Activated CD4-positive, alpha-beta T cell treated with anti-CD3 and anti-CD28 coated beads, Interleukin-2, Interleukin-6, amounts not matched to agents 100 ng/mL and 50 ng/mL, durations not matched to agents 16 hours and 8 hours (primary cell): Measurements from ENCODE around the gene COL26A1.
"Not testable (repeated sequence)": the region's sequence is repeated elsewhere in the genome, so short reads cannot be mapped to it uniquely, and the experiment has no call there.

Experiments
- DNase-seq: peaks from one replicate; pipeline ENCODE4 v3.0.0-alpha.2; 2020

COL26A1 gene

DNA sequence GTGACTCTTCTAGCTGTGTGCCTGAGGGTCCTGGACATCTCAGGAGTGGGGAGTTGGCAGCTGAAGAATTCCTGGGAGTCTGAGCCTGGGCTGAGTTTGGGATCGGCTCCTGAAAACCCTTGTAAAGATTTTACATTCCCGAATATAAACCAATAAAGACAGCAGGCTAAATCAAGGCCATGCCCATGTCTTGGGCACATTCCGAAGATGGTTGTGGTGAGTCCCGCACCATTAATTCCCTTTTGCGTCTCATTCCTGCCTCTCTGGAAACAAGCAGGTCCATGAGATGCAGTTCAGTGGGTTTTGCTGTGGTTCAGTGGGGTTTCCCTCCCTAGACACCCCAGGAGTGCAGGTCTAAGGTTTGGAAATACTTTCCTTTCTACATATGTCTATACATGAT, 90.9 kb downstream of the COL26A1 start:
- no peak for DNase-seq

- DNase-seq, result no peak
These were observed 94.5 kb downstream of the COL26A1 start for GRCh38 chr7:101457001-101457750.

GRCh38 chr7:101465131-101465530, 102.5 kb downstream of the COL26A1 start:
- DNase-seq, result no peak

DNA sequence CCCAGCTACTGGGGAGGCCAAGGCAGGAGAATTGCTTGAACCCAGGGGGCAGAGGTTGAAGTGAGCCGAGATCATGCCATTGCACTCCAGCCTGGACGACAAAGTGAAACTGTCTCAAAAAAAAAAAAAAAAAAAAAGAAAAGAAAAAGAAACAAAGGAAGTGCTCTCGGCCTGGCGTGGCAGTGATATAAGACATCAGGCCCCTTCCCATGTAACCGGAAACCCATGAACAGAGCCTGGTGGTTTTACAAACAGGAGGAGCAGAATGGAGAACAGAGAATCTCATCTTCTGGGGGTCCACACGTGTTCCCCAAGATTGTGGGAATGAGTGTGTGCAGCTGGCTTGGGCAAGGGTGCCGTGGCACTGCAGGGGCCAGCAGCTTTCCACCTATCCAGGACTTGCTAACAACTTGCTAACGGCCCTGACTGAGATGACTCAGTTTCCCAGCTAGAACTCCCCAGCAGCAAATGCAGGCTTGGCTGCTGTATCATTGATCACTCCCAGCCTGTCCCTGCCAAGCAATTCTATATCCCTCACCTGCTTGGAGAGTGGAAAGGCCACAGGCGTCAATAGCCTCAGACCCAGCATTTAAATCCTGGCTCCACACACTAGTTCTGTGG, 103.0 kb downstream of the COL26A1 start:
- DNase-seq, result no peak

GRCh38 chr7:101466871-101467270, 104.2 kb downstream of the COL26A1 start:
- DNase-seq, result no peak

- DNase-seq, result no peak
These were observed 106.0 kb downstream of the COL26A1 start for GRCh38 chr7:101468546-101469275.

- no peak for DNase-seq
These were observed 108.2 kb downstream of the COL26A1 start for GRCh38 chr7:101470668-101471487.

GRCh38 chr7:101474178-101474577, 111.5 kb downstream of the COL26A1 start:
- no peak for DNase-seq

GRCh38 chr7:101475691-101476090, 113.0 kb downstream of the COL26A1 start:
- DNase-seq, result not testable (repeated sequence)

- no peak for DNase-seq
These were observed 116.5 kb downstream of the COL26A1 start for GRCh38 chr7:101479217-101479616.

GRCh38 chr7:101486056-101486432, 123.4 kb downstream of the COL26A1 start:
- DNase-seq, result not testable (repeated sequence)

GRCh38 chr7:101486433-101487104, 123.9 kb downstream of the COL26A1 start:
- DNase-seq, result no peak

DNA sequence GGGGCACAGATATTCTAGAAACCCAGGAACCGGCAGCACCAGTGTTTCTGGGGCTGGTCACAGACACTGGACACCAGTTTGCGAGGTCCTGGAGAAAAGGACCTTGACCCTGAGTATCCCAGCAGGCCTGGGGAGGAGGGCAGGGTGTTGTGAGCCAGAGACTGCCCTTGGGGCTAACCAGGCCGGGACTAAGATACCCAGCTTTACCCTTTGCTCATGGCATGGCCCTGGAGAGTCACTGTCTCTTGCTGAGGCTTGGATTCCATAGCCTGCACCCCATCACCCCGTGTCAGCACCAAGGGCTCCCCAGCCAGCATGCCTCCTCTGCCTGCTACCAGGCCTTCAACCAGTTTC, 124.4 kb downstream of the COL26A1 start:
- DNase-seq, result no peak

DNA sequence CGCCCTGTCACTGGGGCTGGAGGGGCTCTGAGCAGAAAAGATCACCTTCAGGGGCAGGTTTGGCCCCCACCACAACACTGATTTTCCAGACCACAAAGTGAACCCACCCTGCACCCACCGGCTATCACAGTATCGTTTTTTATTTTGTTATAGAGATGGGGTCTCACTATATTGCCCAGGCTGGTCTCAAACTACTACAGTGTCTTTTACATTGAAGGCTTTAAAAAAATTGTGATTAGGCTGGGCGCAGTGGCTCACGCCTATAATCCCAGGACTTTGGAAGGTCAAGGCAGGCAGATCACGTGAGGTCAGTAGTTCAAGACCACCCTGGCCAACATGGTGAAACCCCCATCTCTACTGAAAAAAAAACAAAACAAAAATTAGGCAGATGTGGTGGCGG, 125.1 kb downstream of the COL26A1 start:
- no peak for DNase-seq

GRCh38 chr7:101488826-101489572, 126.3 kb downstream of the COL26A1 start:
- no peak for DNase-seq

GRCh38 chr7:101490439-101490838, 127.8 kb downstream of the COL26A1 start:
- DNase-seq, result not testable (repeated sequence)

DNA sequence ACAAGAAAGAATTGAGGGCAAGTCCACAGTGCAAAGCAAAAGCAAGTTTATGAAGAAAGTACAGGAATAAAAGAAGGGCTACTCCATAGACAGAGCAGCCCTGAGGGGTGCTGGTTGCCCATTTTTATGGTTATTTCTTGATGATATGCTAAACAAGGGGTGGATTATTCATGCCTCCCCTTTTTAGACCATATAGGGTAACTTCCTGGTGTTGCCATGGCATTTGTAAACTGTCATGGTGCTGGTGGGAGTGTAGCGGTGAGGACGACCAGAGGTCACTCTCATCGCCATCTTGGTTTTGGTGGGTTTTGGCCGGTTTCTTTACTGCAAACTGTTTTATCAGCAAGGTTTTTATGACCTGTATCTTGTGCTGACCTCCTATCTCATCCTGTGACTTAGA, 128.8 kb downstream of the COL26A1 start:
- not testable (repeated sequence) for DNase-seq

DNA sequence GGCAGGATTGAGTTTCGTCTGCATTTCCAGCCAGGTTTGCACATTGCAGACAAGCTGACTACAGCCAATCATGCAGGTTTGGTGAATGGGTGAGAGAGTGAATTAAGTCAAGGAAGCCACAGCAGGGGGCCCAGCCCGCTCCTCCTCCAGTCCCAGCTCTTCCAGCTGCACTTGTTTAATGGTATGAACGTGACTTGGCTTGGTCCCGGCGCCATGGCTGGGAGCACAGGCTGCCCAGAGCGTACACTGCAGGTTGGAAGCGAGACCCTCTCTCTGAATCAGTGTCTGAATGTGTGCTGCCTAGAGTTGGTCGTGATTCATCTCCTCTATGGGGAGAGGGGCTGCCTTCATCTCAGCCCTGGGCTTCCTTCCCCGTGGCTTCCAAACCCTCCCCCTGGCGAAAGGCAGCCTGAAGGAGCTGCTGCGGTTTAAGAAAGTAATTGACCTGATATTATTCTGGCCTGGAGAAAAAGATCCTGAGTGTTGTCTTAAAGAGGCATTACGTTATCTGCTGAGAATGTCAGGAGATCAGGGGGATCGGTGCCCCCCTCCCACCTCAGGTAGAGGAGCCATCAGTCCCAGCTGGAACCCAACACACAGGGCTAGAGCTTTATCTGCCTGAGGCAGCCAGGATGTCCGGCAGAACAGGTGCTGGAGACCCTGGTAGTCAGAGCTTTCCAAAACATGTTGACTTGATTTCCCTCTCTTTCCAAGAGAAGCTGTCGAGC, 132.1 kb downstream of the COL26A1 start:
- no peak for DNase-seq

GRCh38 chr7:101496017-101496416, 133.3 kb downstream of the COL26A1 start:
- no peak for DNase-seq

DNA sequence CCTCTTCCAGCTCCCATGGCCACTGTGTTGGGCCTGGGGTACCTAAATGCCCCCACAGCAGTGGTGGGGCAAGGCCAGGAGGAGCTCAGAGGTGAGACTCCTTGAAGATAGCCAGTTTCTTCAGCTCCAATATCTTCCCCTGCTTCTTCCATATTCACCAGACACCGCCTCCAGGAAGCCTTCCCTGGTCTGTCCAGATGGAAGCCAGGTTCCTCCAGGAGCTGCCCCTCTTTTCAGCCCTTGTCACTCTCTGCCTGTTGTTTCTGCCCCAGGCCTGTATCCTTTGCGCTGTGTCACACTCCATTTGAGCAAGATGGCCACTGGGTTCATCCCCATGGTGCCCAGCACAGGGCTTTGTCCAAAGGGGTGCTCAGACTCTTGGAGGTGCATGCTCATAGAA, 138.7 kb downstream of the COL26A1 start:
- DNase-seq, result no peak

- DNase-seq, result no peak
These were observed 139.9 kb downstream of the COL26A1 start for GRCh38 chr7:101502466-101503098.
